Measurements from ENCODE around the gene CSHL1. TPM values are rescaled to one million over a fixed set of nuclear protein-coding genes. Genes with fewer than 3 reads are reported as not detected.

Gene CSHL1
- total and polyA plus RNA-seq, 2 donors (not counting 1 experiment from before 2014, with no cell fraction given), result not detected

DNA sequence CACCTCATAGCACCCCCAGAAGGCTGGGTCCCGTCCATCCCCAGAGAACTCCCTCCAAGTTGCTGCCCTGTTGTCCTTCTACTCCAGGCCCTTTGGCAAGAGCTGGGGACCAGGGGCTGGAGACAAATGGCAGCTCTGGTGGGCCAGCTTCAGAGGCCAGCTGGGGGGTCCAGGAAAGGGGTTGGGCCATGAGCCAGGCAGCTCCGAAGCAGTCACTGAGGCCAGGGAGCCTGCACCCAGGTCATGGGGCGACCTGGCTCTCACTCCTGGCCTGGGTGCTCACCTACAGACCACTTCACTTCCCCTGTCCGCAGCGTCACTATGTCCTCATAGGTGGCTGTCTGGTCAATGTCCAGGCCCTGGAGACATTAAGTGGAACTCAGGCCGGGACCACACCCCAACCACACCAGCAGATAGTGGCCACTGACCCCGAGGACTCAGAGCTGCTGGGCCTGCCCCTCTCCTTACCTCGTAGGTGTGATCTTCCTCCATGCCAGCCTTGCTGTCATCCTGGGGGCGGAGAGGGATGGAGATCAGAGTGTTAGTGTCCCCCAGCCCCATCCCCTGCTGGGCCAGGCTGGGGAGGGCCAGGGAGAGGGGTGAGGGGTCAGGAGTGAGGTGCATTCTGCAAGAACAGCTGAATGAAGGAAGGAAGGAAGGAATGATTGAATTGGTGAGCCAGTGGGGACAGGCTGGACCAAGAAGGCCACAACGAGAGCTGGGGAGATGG, 18.1 kb upstream of the CSHL1 start:
- intact Hi-C loops (cut with micrococcal nuclease), result no loop called here
- Histone ChIP-seq H3K9ac (ENCODE audit: low read length) (peak overlapping the region; percentile 97), H3K27ac (ENCODE audit: low read length in 2 of 2) (peak overlapping the region; percentile 85 to 89), H3K27me3 (replicated peaks in 1 of 4; ENCODE audit: control extremely low read depth in 1 of 4, control insufficient read depth in 3 of 4, insufficient read depth in 4 of 4, low read length in 3 of 4) (no peaks in the 10 kb centered on the region), H3K4me2 (replicated peaks; ENCODE audit: low read depth, low read length, poor library complexity, severe bottlenecking) (peak overlapping the region; percentile 97), H4K20me1 (ENCODE audit: control insufficient read depth, insufficient read depth, low read length, poor library complexity, severe bottlenecking) (peaks cover 46% of the 10 kb centered on the region), H3K36me3 (replicated peaks in 1 of 2; ENCODE audit: control extremely low read depth in 1 of 2, control insufficient read depth in 1 of 2, extremely low read depth in 1 of 2, insufficient read depth in 2 of 2, low read length in 1 of 2) (peaks cover 0 to 51% of the 10 kb centered on the region in 2 experiments), H3K4me3 (ENCODE audit: control extremely low read depth in 1 of 5, extremely low read depth in 1 of 5, insufficient read depth in 1 of 5, low read depth in 2 of 5, low read length in 4 of 5) (peak overlapping the region; percentile 80 to 100 (median 97)), H3K79me2 (ENCODE audit: control insufficient read depth, insufficient read depth, low read length) (peaks cover 65% of the 10 kb centered on the region), H2AFZ (ENCODE audit: insufficient read depth, low read depth, low read length, poor library complexity, severe bottlenecking) (no peak overlapping the region), H3K4me1 (ENCODE audit: control insufficient read depth in 2 of 2, insufficient read depth in 2 of 2, low read length in 2 of 2) (peaks cover 73 to 86% of the 10 kb centered on the region in 2 donors), H3K9me3 (ENCODE audit: control extremely low read depth in 1 of 3, control insufficient read depth in 2 of 3, insufficient read depth in 1 of 3, low read length in 2 of 3) (no peaks in the 10 kb centered on the region)
- peak overlapping the region; percentile 97 for H3K27ac Mint-ChIP-seq
- ATAC-seq (ENCODE audit: low read depth), result no peak
- POLR2A ChIA-PET, result interaction anchor here (0.6 to 12.1 kb wide), 5 partner anchors 10 to 219 kb away, joined by 3 to 360 read pairs (median 6); partner anchors contain the start of genes GH1 and ICAM2
- peaks cover 87% of the 10 kb centered on the region for H3K4me1 Mint-ChIP-seq
- WGBS (ENCODE audit: insufficient coverage), result 79% methylated on average over 9 of the region's 10 CpGs
- peak overlapping the region; percentile 99 for H3K4me3 Mint-ChIP-seq
- DNase-seq, result no peak
- H3K9me3 Mint-ChIP-seq (ENCODE audit: insufficient read depth), result no peaks in the 10 kb centered on the region
- TF ChIP-seq EZH2 (IDR thresholded peaks at IDR 0.05; ENCODE audit: borderline replicate concordance, insufficient read depth, low read depth, low read length, poor library complexity, severe bottlenecking), result no peak
- TF ChIP-seq, protein P1, sequence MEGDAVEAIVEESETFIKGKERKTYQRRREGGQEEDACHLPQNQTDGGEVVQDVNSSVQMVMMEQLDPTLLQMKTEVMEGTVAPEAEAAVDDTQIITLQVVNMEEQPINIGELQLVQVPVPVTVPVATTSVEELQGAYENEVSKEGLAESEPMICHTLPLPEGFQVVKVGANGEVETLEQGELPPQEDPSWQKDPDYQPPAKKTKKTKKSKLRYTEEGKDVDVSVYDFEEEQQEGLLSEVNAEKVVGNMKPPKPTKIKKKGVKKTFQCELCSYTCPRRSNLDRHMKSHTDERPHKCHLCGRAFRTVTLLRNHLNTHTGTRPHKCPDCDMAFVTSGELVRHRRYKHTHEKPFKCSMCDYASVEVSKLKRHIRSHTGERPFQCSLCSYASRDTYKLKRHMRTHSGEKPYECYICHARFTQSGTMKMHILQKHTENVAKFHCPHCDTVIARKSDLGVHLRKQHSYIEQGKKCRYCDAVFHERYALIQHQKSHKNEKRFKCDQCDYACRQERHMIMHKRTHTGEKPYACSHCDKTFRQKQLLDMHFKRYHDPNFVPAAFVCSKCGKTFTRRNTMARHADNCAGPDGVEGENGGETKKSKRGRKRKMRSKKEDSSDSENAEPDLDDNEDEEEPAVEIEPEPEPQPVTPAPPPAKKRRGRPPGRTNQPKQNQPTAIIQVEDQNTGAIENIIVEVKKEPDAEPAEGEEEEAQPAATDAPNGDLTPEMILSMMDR (IDR thresholded peaks at IDR 0.05), result no peak
- no peaks in the 10 kb centered on the region for H3K27me3 Mint-ChIP-seq
- CTCF ChIA-PET, result interaction anchor here (0.8 to 26.0 kb wide), 8 partner anchors 7 to 204 kb away, joined by 3 to 834 read pairs (median 10); partner anchors contain the start of genes GH1 and ICAM2
